ENCODE results near the gene GALM.

The GALM gene

GRCh38 chr2:38750011-38750890, 84.3 kb downstream of the GALM start:
- TF ChIP-seq EZH2phosphoT487 (IDR thresholded peaks at IDR 0.05; ENCODE audit: borderline replicate concordance, low read length) (no peak), CTCF (IDR thresholded peaks at IDR 0.05; ENCODE audit: low read depth, low read length, poor library complexity, severe bottlenecking) (no peak)
- Histone ChIP-seq H3K27me3 (ENCODE audit: control insufficient read depth, low read length) (no peaks in the 10 kb centered on the region), H4K20me1 (ENCODE audit: control insufficient read depth, insufficient read depth, low read depth, low read length) (peaks cover 38% of the 10 kb centered on the region), H3F3A (ENCODE audit: control insufficient read depth, insufficient read depth) (peaks cover 48% of the 10 kb centered on the region), H3K4me3 (ENCODE audit: low read length) (peak overlapping the region; percentile 99), H3K9me2 (replicated peaks; ENCODE audit: control insufficient read depth, low read length) (no peaks in the 10 kb centered on the region), H3K9me3 (ENCODE audit: control insufficient read depth, insufficient read depth, low read length) (no peaks in the 10 kb centered on the region), H3K27ac (ENCODE audit: low read depth, low read length) (peak overlapping the region; percentile 88), H3K36me3 (ENCODE audit: control insufficient read depth, low read length) (peaks cover 59% of the 10 kb centered on the region), H3K79me2 (ENCODE audit: control insufficient read depth, low read length) (peaks cover 68% of the 10 kb centered on the region), H3K4me2 (ENCODE audit: low read length) (peak overlapping the region; percentile 90), H3K4me1 (ENCODE audit: control insufficient read depth, low read length) (peaks cover 44% of the 10 kb centered on the region)

GRCh38 chr2:38750891-38751595, 85.1 kb downstream of the GALM start, which contains the start of gene SRSF7:
SRSF7 (minus strand) TSS chr2:38751361; CDS start chr2:38751256, 105 bp downstream.
- Histone ChIP-seq H3K79me2 (ENCODE audit: control insufficient read depth, low read length) (peaks cover 60% of the 10 kb centered on the region), H3K4me2 (ENCODE audit: low read length) (peak within 1 kb of the TSS; percentile 90), H3K27me3 (ENCODE audit: control insufficient read depth, low read length) (no peaks in the 10 kb centered on the region), H3K4me1 (ENCODE audit: control insufficient read depth, low read length) (peaks cover 44% of the 10 kb centered on the region), H3K9me3 (ENCODE audit: control insufficient read depth, insufficient read depth, low read length) (no peaks in the 10 kb centered on the region), H3F3A (ENCODE audit: control insufficient read depth, insufficient read depth) (peaks cover 40% of the 10 kb centered on the region), H3K27ac (ENCODE audit: low read depth, low read length) (peak within 1 kb of the TSS; percentile 88), H3K36me3 (ENCODE audit: control insufficient read depth, low read length) (peaks cover 51% of the 10 kb centered on the region), H3K9me2 (replicated peaks; ENCODE audit: control insufficient read depth, low read length) (no peaks in the 10 kb centered on the region), H3K4me3 (ENCODE audit: low read length) (peak within 1 kb of the TSS; percentile 99), H4K20me1 (ENCODE audit: control insufficient read depth, insufficient read depth, low read depth, low read length) (peaks cover 32% of the 10 kb centered on the region)
- TF ChIP-seq EZH2phosphoT487 (IDR thresholded peaks at IDR 0.05; ENCODE audit: borderline replicate concordance, low read length) (no peak), CTCF (IDR thresholded peaks at IDR 0.05; ENCODE audit: low read depth, low read length, poor library complexity, severe bottlenecking) (no peak)

GRCh38 chr2:38751596-38752410, 85.9 kb downstream of the GALM start:
- H4K20me1 ChIP-seq (ENCODE audit: control insufficient read depth, insufficient read depth, low read depth, low read length), result peaks cover 30% of the 10 kb centered on the region
- TF ChIP-seq CTCF (IDR thresholded peaks at IDR 0.05; ENCODE audit: low read depth, low read length, poor library complexity, severe bottlenecking) (no peak), EZH2phosphoT487 (IDR thresholded peaks at IDR 0.05; ENCODE audit: borderline replicate concordance, low read length) (no peak)
- H3K4me2 ChIP-seq (ENCODE audit: low read length), result peak overlapping the region; percentile 90
- H3K4me1 ChIP-seq (ENCODE audit: control insufficient read depth, low read length), result peaks cover 44% of the 10 kb centered on the region
- H3K36me3 ChIP-seq (ENCODE audit: control insufficient read depth, low read length), result peaks cover 43% of the 10 kb centered on the region
- H3K4me3 ChIP-seq (ENCODE audit: low read length), result peak overlapping the region; percentile 99
- H3F3A ChIP-seq (ENCODE audit: control insufficient read depth, insufficient read depth), result peaks cover 34% of the 10 kb centered on the region
- no peaks in the 10 kb centered on the region for H3K9me2 ChIP-seq (replicated peaks; ENCODE audit: control insufficient read depth, low read length)
- peak overlapping the region; percentile 88 for H3K27ac ChIP-seq (ENCODE audit: low read depth, low read length)
- H3K27me3 ChIP-seq (ENCODE audit: control insufficient read depth, low read length), result no peaks in the 10 kb centered on the region
- peaks cover 52% of the 10 kb centered on the region for H3K79me2 ChIP-seq (ENCODE audit: control insufficient read depth, low read length)
- no peaks in the 10 kb centered on the region for H3K9me3 ChIP-seq (ENCODE audit: control insufficient read depth, insufficient read depth, low read length)
